GM18507 (cell line): ENCODE data around the gene LANCL3.

ENCODE experiments used
- DNase-seq: peaks from one replicate; pipeline ENCODE4 v3.0.0; 2011; ENCODE audit warnings: low read depth; ENCODE audit not compliant: insufficient read length; ENCODE audit errors: extremely low spot score
- FAIRE-seq: peaks from 2 replicates; lab custom pipeline; 2011; peaks lifted over from hg19 to GRCh38; lab: Jason Lieb, UNC

LANCL3 gene

GRCh38 chrX:37717708-37718107 lies 146.2 kb downstream of the LANCL3 start:
- DNase-seq = no peak

DNA sequence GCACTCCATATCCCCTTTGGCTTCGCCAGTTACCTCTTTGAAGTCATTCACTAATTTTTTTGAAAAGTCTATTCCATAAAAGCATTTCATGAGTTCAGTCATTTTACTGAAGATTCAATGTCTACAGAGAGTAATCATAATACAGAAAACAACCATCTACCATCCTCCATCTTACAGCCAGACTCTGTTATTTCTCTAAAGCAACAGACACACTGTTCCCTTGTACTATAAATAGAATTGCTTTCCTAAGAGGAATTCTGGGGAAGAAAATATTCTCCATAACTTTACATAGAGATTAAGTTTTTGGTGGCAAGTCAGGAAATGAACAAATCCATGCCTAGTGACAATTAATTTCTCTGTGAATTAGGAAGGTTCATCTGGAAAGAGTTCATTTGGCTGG lies 151.1 kb downstream of the LANCL3 start:
- DNase-seq (no peak), FAIRE-seq (peak; percentile 9)

More at GRCh38 chrX:37717708-37718107, 146.2 kb downstream of the LANCL3 start:
- FAIRE-seq = no peak

DNA sequence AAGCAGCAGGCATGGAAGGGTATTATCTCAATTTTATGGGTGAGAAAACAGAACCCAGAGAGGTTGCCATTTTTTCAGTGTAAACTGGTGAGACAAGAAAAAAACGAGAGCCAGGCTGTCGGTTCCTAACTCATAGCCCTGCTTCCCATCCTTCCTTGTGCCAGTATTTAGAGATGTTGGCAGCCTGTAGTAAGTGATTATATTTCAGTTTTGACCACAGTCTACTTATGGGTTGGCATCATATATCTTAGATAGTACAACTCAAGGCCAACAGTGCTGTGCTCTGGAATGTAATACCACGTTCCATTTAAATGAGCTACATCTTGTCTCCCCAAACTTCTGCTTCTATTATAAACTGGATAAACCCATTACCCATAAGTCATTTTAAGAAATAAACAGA lies 154.9 kb downstream of the LANCL3 start:
- FAIRE-seq = no peak
- DNase-seq = no peak
